GM21515 (cell line): ENCODE data around the gene SIL1.
"Not testable (repeated sequence)": the region's sequence is repeated elsewhere in the genome, so short reads cannot be mapped to it uniquely, and the experiment has no call there.

Experiments used
- ATAC-seq: cut with Tn5 transposase; IDR thresholded peaks from one replicate; pipeline ENCODE4 v1.9.1; 2021; ENCODE audit not compliant: unreplicated experiment

Gene SIL1

DNA sequence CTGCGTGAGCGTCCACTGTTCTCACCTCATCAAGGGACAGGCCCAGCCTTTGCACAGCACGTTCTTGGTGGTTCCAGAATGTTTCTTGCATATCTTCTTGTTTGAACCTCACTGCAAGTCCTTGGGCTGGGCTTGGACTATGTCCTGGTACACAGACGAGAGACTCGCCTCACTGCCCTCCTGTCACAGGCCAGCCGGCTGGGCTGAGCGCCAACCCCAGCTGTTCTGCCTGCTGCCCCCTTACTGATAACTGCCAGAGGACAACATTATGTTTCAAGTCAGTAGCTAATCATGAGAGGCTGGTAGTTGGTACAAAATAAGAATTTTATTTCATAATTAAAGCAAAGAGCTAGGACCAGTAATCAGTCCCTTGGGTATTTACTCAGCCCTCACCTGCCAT lies 270.2 kb downstream of the SIL1 start:
- no peak for ATAC-seq

DNA sequence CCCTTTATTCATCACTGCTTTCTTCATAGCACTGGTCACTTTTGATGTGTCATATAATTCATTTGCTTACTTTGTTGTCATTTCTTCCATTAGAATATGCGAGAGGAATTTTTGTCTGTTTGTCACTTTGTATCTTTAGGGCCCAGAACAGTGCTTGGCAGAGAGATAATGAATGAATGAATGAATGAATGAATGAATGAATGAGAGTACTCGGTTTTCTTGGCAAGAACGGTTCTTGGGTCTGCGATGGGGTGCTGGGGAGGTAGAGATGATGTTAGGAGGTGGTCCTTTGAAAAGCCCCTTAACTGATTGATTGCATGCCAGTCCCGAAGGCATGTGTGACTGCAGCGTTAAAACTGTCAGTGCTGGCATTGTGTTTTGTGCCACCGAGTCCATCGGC lies 270.6 kb downstream of the SIL1 start:
- no peak for ATAC-seq

- no peak for ATAC-seq
Observed at GRCh38 chr5:138926688-138927448, 271.3 kb downstream of the SIL1 start.

GRCh38 chr5:138926257-138926656 lies 271.9 kb downstream of the SIL1 start:
- ATAC-seq, result no peak

- ATAC-seq, result no peak
Observed at GRCh38 chr5:138925090-138925635, 273.0 kb downstream of the SIL1 start.

DNA sequence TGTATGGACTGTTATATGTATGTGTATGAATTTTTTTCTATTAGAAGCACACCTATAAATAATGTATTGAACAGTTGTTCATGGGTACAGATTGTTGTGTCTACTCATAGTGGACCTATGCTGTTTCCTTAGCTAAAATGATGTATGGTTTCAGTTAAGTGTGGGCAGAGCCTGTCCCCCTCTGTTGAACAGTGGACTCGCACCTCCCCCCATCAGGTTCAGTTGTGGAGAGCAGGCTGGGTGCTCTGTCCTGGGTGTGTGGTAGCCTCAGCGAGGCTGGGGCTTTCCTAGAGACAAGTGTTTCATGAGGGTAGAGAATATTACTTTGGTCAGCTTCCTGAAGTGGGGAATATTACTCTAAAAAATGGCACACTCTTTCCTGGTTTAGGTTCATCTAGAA lies 275.7 kb downstream of the SIL1 start:
- ATAC-seq, result no peak

GRCh38 chr5:138921362-138921761 lies 276.8 kb downstream of the SIL1 start:
- not testable (repeated sequence) for ATAC-seq

- no peak for ATAC-seq
Observed at GRCh38 chr5:138920181-138920580, 278.0 kb downstream of the SIL1 start.

DNA sequence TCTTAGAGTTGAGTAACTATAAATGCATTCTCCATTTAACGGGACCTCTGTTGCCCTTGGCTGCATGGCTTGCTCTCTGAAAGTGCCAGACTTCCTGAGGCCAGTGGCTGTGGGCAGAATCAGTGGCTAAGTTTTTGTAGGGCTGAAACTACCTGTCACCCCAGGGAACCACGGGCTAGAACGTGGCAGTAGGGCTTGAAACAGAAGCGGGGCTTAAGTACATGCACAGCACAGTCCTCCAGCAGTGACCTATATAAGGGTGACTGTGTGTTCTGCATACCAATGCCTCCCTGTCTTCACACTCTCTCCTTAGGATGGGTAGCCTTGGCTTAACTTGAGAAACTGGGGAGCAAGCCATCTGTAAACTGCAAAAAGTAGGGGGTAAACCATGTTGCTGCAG lies 279.5 kb downstream of the SIL1 start:
- ATAC-seq, result no peak

DNA sequence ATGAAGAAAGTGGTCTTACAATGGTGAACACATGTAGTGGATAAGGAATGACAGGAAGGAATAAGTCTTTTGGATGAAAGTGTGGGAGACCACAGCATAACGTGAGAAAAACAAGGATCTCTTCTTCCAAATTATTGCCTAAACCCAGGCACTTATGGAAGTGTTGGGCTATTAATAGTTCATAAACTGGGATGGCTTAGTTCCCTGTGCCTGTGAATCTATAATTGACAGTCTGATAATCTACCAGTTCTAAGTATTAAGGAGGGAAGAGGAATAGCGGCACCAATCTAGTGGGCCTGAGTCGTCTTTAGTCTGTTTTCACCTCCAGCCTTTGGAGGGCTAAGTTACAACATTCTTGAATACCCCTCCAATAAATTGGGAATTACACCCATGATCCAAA lies 283.8 kb downstream of the SIL1 start:
- no peak for ATAC-seq

DNA sequence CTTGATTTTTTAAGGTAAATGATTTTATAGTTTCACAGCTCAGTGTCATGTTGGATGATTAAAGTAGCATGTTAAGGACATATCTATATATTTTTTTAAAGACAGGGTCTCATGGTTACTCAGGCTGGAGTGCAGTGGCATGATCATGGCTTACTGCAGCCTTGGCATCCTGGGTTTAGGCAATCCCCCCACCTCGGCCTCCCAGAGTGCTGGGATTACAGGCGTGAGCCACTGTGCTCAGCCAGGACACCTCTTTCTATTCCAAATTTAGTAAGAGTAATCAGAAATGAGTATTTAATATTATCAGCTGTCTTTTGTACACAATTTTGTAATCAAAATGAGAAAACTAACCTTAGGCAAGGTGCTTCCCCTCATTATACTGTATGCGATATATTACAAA lies 284.4 kb downstream of the SIL1 start:
- no peak for ATAC-seq

DNA sequence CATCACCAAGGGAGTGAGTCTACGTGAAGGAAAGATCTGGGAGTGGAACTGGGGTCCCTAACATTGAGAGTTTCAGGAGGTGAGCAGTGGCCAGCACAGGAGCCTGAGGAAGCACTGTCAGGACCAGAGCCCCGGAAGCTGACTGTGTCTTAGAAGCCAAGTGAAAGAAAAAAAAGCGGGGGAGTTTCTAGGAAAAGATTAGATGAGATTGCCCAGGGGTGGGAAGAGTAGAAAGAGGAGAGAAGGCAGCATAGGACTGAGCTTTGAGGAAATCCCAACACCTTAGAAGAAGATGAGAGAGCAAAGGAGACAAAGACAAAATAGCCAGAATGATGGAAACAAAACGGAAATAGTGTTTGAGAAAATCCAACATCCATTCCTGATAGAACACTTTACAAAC lies 286.1 kb downstream of the SIL1 start:
- ATAC-seq, result no peak

GRCh38 chr5:138911441-138911840 lies 286.7 kb downstream of the SIL1 start:
- ATAC-seq, result no peak

DNA sequence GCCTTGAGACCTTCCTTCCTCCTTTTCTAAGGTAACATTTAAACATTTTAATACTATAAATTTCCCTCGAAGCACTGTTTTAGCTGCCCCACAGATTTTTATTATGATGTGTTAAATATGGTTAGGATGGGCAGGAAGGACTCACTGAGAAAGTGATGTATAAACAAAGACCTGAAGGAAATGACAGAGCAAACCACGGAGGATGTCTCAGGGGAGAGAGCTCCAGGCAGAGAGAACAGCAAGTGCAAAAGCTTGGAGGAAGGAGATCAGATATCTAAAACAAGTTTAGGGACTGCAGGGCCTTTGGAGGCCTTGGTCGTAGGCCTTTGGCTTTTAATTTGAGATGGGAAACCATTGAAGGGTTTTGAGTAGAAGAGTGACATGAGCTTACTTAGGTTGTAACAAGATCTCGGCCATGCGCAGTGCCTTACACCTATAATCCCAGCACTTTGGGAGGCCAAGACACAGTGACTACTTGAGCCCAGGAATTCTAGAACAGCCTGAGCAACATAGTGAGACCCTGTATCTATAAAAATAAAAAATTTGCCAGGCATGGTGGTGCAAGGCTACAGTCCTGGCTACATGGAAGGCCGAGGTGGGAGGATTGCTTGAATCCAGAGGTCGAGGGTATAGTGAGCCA lies 287.5 kb downstream of the SIL1 start:
- no peak for ATAC-seq

DNA sequence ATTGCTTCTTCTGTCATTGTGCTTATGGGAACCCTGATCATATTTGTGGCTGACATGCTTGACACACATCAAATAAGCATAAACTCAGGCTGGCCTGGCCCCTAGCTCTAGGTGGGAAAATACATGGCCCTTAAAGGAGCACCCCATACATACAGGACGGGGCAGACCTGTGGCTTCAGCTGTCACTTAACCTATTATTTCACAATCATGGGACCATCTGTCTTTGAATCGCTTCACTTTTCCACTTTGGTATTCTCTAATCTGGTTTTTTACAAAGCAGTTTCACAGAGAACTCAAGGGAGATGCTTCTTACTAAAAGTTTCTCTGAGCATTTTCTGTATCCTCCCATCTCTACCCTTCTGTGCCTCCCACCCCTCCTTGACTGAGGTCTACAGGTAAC lies 288.4 kb downstream of the SIL1 start:
- ATAC-seq, result no peak

GRCh38 chr5:138905541-138905940 lies 292.6 kb downstream of the SIL1 start:
- ATAC-seq, result no peak

DNA sequence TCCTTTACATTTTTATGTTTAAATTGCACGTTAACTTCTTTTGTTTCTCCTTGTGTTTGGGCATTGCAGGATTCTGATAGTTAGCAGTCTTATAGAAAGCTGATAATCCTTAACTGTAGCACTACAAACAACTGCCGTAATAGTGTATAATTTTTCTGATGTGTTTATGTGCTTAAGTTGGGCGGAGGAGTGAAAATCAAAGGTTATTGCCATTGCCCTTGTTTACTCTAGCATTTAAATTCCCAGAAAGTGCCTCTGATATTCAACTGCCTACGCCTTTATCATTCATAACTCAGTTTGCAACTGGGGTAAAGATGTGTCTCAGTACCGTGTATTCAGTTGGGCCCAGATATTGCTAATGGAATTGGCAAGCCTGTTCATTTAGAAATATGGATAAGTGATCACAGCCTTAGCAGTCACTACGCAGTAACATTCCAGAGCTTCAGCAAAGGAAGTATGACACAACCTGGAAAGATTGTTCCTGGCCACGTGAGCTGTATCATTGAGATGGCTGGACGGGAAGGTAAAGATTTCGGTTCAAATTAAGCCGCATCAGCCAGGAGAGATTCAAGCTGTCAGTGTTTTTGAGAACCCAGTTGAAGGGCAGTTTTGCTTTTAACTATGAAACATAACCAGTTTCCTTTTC lies 294.9 kb downstream of the SIL1 start:
- no peak for ATAC-seq

DNA sequence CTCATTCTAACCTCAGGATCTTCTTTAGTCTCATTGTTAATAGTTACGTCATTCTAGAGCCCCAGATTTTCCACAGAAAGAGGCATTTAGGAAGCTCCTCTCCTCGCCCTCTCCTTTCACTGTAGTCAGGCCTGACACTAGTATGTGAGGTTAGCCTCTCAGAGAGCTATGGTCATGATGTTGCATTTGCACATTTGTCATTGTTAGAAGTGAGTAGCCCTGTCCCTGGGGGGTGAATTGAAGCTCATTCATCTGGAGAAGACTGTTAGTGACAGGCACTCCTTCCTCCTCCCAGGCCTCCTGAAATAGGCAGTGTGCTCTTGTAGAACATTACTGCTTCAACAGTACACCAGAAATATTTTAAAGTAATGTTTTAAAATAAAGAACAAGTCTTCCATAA lies 296.5 kb downstream of the SIL1 start:
- no peak for ATAC-seq

- ATAC-seq, result no peak
Observed at GRCh38 chr5:138900281-138900965, 297.7 kb downstream of the SIL1 start.

- no peak for ATAC-seq
Observed at GRCh38 chr5:138898742-138899141, 299.4 kb downstream of the SIL1 start.

- ATAC-seq, result no peak
Observed at GRCh38 chr5:138898299-138898698, 299.9 kb downstream of the SIL1 start.
